ENCODE measurements around the gene CDH12. TPM values are rescaled to one million over a fixed set of nuclear protein-coding genes. Genes with fewer than 3 reads are reported as not detected.
"Not testable (repeated sequence)": the region's sequence is repeated elsewhere in the genome, so short reads cannot be mapped to it uniquely, and the experiment has no call there.

The CDH12 gene
- total RNA-seq, 1 donor from 2014 or later: 23.5 TPM

DNA sequence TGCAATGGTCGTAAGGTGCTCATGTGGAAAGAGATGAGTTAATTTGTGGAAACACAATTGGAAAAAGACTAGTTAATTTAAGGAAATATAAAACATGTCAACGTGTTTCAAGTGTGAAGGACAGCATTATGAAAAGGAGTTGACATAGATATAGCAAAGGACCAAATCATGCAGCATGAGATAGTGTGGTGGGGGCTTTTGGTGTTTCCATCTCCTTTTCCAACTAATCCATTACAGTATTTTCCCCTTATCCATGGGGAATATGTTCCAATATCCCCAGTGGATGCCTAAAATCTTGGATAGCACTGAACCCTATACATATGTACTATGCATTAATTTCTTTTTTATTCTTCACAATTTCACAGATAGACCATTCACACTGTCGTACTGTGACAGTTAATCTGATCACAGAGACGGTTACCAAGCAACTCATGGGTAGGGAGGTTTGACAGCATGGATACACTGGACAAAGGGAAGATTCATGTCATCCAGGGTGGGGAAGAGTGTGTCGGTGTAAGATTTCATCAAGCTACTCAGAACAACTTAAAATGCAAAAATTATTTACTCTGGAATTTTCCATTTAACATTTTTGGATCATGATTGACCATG is 238.6 kb downstream of the CDH12 start:
- no peak overlapping the region for H3K4me3 Mint-ChIP-seq (ENCODE audit: unreplicated experiment)
- H3K27me3 Mint-ChIP-seq (ENCODE audit: unreplicated experiment): no peaks in the 10 kb centered on the region
- DNase-seq: no peak
- H3K4me1 Mint-ChIP-seq (ENCODE audit: low read depth, unreplicated experiment): peaks cover 6% of the 10 kb centered on the region
- H3K27ac Mint-ChIP-seq (ENCODE audit: unreplicated experiment): no peak overlapping the region
- no peaks in the 10 kb centered on the region for H3K9me3 Mint-ChIP-seq (ENCODE audit: unreplicated experiment)
- H3K36me3 Mint-ChIP-seq (ENCODE audit: unreplicated experiment): no peaks in the 10 kb centered on the region
- TF ChIP-seq, protein P1, sequence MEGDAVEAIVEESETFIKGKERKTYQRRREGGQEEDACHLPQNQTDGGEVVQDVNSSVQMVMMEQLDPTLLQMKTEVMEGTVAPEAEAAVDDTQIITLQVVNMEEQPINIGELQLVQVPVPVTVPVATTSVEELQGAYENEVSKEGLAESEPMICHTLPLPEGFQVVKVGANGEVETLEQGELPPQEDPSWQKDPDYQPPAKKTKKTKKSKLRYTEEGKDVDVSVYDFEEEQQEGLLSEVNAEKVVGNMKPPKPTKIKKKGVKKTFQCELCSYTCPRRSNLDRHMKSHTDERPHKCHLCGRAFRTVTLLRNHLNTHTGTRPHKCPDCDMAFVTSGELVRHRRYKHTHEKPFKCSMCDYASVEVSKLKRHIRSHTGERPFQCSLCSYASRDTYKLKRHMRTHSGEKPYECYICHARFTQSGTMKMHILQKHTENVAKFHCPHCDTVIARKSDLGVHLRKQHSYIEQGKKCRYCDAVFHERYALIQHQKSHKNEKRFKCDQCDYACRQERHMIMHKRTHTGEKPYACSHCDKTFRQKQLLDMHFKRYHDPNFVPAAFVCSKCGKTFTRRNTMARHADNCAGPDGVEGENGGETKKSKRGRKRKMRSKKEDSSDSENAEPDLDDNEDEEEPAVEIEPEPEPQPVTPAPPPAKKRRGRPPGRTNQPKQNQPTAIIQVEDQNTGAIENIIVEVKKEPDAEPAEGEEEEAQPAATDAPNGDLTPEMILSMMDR (IDR thresholded peaks at IDR 0.05; ENCODE audit: partially characterized antibody, unreplicated experiment): no peak

DNA sequence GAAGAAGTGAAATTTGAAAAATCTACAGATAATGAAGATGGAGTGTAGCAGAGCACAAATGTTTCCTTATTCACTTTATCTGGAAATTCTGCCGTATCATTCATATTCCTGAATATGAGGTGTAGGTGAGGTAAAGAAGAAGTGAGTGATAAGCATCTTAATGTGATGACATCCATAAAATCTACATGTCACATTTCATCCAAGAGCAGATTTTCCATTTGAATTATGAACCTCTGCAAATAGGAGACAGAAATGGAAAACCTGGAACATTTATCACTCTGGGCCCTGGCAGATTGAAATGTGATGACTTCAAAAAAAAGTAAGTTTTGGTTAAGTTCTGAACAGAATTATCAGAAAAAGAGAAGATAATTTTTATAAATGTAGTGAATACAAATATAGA is 240.2 kb downstream of the CDH12 start:
- Mint-ChIP-seq H3K27ac (ENCODE audit: unreplicated experiment) (no peak overlapping the region), H3K4me1 (ENCODE audit: low read depth, unreplicated experiment) (peaks cover 3% of the 10 kb centered on the region), H3K36me3 (ENCODE audit: unreplicated experiment) (no peaks in the 10 kb centered on the region), H3K4me3 (ENCODE audit: unreplicated experiment) (no peak overlapping the region), H3K27me3 (ENCODE audit: unreplicated experiment) (no peaks in the 10 kb centered on the region), H3K9me3 (ENCODE audit: unreplicated experiment) (peaks cover 1% of the 10 kb centered on the region)
- no peak for DNase-seq
- TF ChIP-seq, protein P1 (IDR thresholded peaks at IDR 0.05; ENCODE audit: partially characterized antibody, unreplicated experiment): no peak

DNA sequence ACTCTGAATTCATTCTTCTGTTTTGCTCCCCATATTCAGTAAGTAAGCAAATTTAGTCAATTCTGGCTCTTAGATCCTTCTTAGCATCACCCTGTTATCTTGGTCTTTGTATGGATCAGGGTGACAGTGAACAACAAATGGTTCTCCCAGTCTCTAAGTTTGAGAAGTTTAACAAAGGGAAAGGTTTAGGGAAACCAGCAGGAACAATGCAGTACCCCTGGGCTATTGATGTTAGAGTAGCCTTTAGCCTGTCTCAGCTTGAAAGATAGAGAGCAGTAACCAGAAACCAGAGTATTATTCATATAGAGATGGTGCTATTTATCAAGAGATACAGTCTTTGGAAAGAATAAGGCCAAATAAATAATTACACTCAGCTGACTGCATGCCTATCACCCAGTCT is 241.8 kb downstream of the CDH12 start:
- H3K4me1 Mint-ChIP-seq (ENCODE audit: low read depth, unreplicated experiment): peaks cover 3% of the 10 kb centered on the region
- no peak overlapping the region for H3K4me3 Mint-ChIP-seq (ENCODE audit: unreplicated experiment)
- DNase-seq: no peak
- no peak overlapping the region for H3K27ac Mint-ChIP-seq (ENCODE audit: unreplicated experiment)
- no peaks in the 10 kb centered on the region for H3K27me3 Mint-ChIP-seq (ENCODE audit: unreplicated experiment)
- peaks cover 6% of the 10 kb centered on the region for H3K9me3 Mint-ChIP-seq (ENCODE audit: unreplicated experiment)
- TF ChIP-seq, protein P1 (IDR thresholded peaks at IDR 0.05; ENCODE audit: partially characterized antibody, unreplicated experiment): no peak
- peaks cover 9% of the 10 kb centered on the region for H3K36me3 Mint-ChIP-seq (ENCODE audit: unreplicated experiment)

DNA sequence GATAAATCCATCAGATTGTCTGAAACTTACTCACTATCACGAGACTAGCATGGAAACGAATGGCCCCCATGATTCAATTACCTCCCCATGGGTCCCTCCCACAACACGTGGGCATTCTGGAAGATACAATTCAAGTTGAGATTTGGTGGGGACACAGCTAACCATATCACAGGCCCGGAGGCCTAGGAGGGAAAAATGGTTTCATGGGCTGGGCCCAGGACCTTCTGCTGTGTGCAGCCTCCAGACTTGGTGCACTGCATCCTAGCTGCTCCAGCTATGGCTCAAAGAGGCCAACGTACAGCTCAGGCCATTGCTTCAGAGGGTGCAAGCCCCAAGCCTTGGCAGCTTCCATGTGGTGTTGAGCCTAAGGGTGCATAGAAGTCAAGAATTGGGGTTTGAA is 245.6 kb downstream of the CDH12 start:
- not testable (repeated sequence) for H3K27me3 Mint-ChIP-seq (ENCODE audit: unreplicated experiment); H3K27ac Mint-ChIP-seq (ENCODE audit: unreplicated experiment); H3K9me3 Mint-ChIP-seq (ENCODE audit: unreplicated experiment); H3K4me3 Mint-ChIP-seq (ENCODE audit: unreplicated experiment); DNase-seq; H3K36me3 Mint-ChIP-seq (ENCODE audit: unreplicated experiment); H3K4me1 Mint-ChIP-seq (ENCODE audit: low read depth, unreplicated experiment)

DNA sequence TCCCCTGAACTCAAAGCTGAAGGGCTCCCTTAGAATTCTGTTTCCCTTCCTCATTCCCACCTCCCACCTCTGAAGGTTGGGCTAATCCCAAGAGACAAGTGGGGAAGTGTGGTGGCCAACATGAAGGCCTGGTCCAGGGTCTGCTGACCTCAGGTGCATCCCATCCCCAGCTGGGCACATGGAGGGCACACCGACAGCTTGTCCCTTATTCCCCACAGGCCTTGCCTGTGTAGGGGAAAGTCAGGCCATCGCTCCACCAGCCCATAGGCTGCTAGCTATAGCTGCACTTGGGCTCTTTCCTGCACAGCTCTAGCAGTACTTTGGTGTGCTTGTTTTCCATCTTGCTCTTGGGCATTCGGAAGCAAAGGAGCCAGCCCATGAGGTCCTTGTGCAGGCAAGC is 247.7 kb downstream of the CDH12 start:
- TF ChIP-seq, protein P1 (IDR thresholded peaks at IDR 0.05; ENCODE audit: partially characterized antibody, unreplicated experiment): no peak
- Mint-ChIP-seq H3K9me3 (ENCODE audit: unreplicated experiment) (peaks cover 6% of the 10 kb centered on the region), H3K36me3 (ENCODE audit: unreplicated experiment) (peaks cover 9% of the 10 kb centered on the region), H3K4me3 (ENCODE audit: unreplicated experiment) (no peak overlapping the region), H3K27ac (ENCODE audit: unreplicated experiment) (no peak overlapping the region), H3K4me1 (ENCODE audit: low read depth, unreplicated experiment) (no peaks in the 10 kb centered on the region), H3K27me3 (ENCODE audit: unreplicated experiment) (no peaks in the 10 kb centered on the region)
- no peak for DNase-seq
